ENCODE data around the gene CGGBP1.

GRCh38 chr3:88101142-88101541 lies 42.3 kb upstream of the CGGBP1 start:
- TF ChIP-seq POLR2A (IDR thresholded peaks at IDR 0.05; ENCODE audit: low read length) (no peak), GATA1 (IDR thresholded peaks at IDR 0.05; ENCODE audit: low read depth, low read length) (no peak)

Measured in erythroblast (primary cell).